Tibial artery (tissue), 4 donors: ENCODE measurements around the gene OR52E5.

Source experiments
- DNase-seq, 2 donors: peaks; one replicate each; pipeline ENCODE4 v3.0.0-alpha.2; 2019
- H3K27ac ChIP-seq, 2 donors: fragments of 200-600 bp; sonication (generic) in 1 of 2; 1 replicate in 1 of 2; 2 replicates in 1 of 2; pipeline ENCODE4 v1.5.1; 2018 to 2019; ENCODE audit warnings: mild to moderate bottlenecking in 1 of 2
- H3K27me3 ChIP-seq, 2 donors: fragments of 200-600 bp; sonication (generic) in 1 of 2; one replicate each; pipeline versions ENCODE4 v1.5.1 to v1.6.0; 2016 to 2019
- H3K36me3 ChIP-seq, 3 donors: fragments of 200-600 bp; sonication (generic) in 2 of 3; one replicate each; pipeline ENCODE4 v1.5.1; 2016 to 2019; ENCODE audit warnings: mild to moderate bottlenecking in 2 of 3
- H3K4me1 ChIP-seq, 4 donors: fragments of 200-600 bp; sonication (generic) in 2 of 4; 1 replicate in 3 of 4; 2 replicates in 1 of 4; pipeline ENCODE4 v1.5.1; 2016 to 2019
- H3K4me3 ChIP-seq, 2 donors: fragments of 200-600 bp; sonication (generic) in 1 of 2; 1 replicate in 1 of 2; 2 replicates in 1 of 2; pipeline ENCODE4 v1.5.1; 2018 to 2019; ENCODE audit warnings: mild to moderate bottlenecking in 2 of 2
- H3K9me3 ChIP-seq, 3 donors: fragments of 200-600 bp; sonication (generic) in 1 of 3; one replicate each; pipeline ENCODE4 v1.5.1; 2016 to 2019
- CTCF ChIP-seq, 2 experiments: fragments of 200-600 bp in 1 of 2; fragments of 450-650 bp in 1 of 2; IDR thresholded peaks; one replicate each; pipeline ENCODE4 v1.5.1; 2017 to 2019; ENCODE audit warnings: antibody characterized with exemption in 2 of 2, mild to moderate bottlenecking in 1 of 2, moderate library complexity in 1 of 2
- intact Hi-C: fragments of 100-400 bp; cut with DNase I; formaldehyde crosslinking; loops from one replicate; pipeline ENCODE4 v1.15.0; 2023; ENCODE audit warnings: low total_unique reads

OR52E5 gene

GRCh38 chr11:5928811-5929210 lies 35.8 kb downstream of the OR52E5 start:
- H3K36me3 ChIP-seq: no peaks in the 10 kb centered on the region
- TF ChIP-seq CTCF (IDR thresholded peaks at IDR 0.05): no peak
- H3K4me1 ChIP-seq: no peaks in the 10 kb centered on the region
- intact Hi-C loops: no loop called here
- peaks cover 0 to 4% (median 4%) of the 10 kb centered on the region in 3 donors for H3K9me3 ChIP-seq
- no peak for DNase-seq
- no peak overlapping the region for H3K4me3 ChIP-seq
- no peaks in the 10 kb centered on the region for H3K27me3 ChIP-seq
- H3K27ac ChIP-seq: no peak overlapping the region

GRCh38 chr11:5929571-5930368 lies 36.8 kb downstream of the OR52E5 start:
- no peak for DNase-seq
- Histone ChIP-seq H3K36me3 (no peaks in the 10 kb centered on the region), H3K4me1 (no peaks in the 10 kb centered on the region), H3K27ac (no peak overlapping the region), H3K9me3 (peaks cover 0 to 4% (median 4%) of the 10 kb centered on the region in 3 donors), H3K27me3 (no peaks in the 10 kb centered on the region), H3K4me3 (no peak overlapping the region)
- intact Hi-C loops: no loop called here
- no peak for TF ChIP-seq CTCF (IDR thresholded peaks at IDR 0.05)

GRCh38 chr11:5930614-5931013 lies 37.6 kb downstream of the OR52E5 start:
- no peaks in the 10 kb centered on the region for H3K27me3 ChIP-seq
- H3K36me3 ChIP-seq: no peaks in the 10 kb centered on the region
- peaks cover 0 to 4% (median 4%) of the 10 kb centered on the region in 3 donors for H3K9me3 ChIP-seq
- TF ChIP-seq CTCF (IDR thresholded peaks at IDR 0.05): no peak
- DNase-seq: no peak
- no peak overlapping the region for H3K27ac ChIP-seq
- H3K4me1 ChIP-seq: no peaks in the 10 kb centered on the region
- H3K4me3 ChIP-seq: no peak overlapping the region
- intact Hi-C loops: no loop called here

- H3K36me3 ChIP-seq: no peaks in the 10 kb centered on the region
- no peak for DNase-seq
Observed at GRCh38 chr11:5931061-5931460, 38.1 kb downstream of the OR52E5 start.

GRCh38 chr11:5932671-5933070 lies 39.7 kb downstream of the OR52E5 start:
- Histone ChIP-seq H3K4me3 (no peak overlapping the region), H3K27me3 (no peaks in the 10 kb centered on the region), H3K36me3 (no peaks in the 10 kb centered on the region), H3K9me3 (peaks cover 0 to 4% (median 0%) of the 10 kb centered on the region in 3 donors), H3K27ac (no peak overlapping the region), H3K4me1 (no peaks in the 10 kb centered on the region)
- intact Hi-C loops: no loop called here
- no peak for TF ChIP-seq CTCF (IDR thresholded peaks at IDR 0.05)
- no peak for DNase-seq

More at GRCh38 chr11:5931061-5931460, 38.1 kb downstream of the OR52E5 start:
- no peak overlapping the region for H3K27ac ChIP-seq
- H3K27me3 ChIP-seq: no peaks in the 10 kb centered on the region
- no peak for TF ChIP-seq CTCF (IDR thresholded peaks at IDR 0.05)
- peaks cover 0 to 4% (median 4%) of the 10 kb centered on the region in 3 donors for H3K9me3 ChIP-seq
- no peak overlapping the region for H3K4me3 ChIP-seq
- H3K4me1 ChIP-seq: no peaks in the 10 kb centered on the region
- intact Hi-C loops: no loop called here
